Neuronal stem cell (in vitro differentiated cells): ENCODE data around the gene STRN4.
"Not testable (repeated sequence)": the region's sequence is repeated elsewhere in the genome, so short reads cannot be mapped to it uniquely, and the experiment has no call there.

Source experiments
- DNase-seq: peaks from one replicate; pipeline ENCODE4 v3.0.0-alpha.2; 2013; ENCODE audit warnings: low spot score
- H2AFZ ChIP-seq: one replicate; pipeline ENCODE4 v1.6.1; 2013; ENCODE audit warnings: mild to moderate bottlenecking, low read length, inconsistent platforms
- H2AK5ac ChIP-seq: 2 replicates; pipeline ENCODE4 v1.6.1; 2013; ENCODE audit warnings: low read depth, mild to moderate bottlenecking, inconsistent platforms, low read length, moderate library complexity, mixed read lengths
- H2BK120ac ChIP-seq: 2 replicates; pipeline ENCODE4 v1.6.1; 2013; ENCODE audit warnings: low read depth, mild to moderate bottlenecking, inconsistent platforms, low read length, moderate library complexity, mixed read lengths
- H2BK12ac ChIP-seq: one replicate; pipeline ENCODE4 v1.6.1; 2013; ENCODE audit warnings: low read length, inconsistent platforms
- H2BK15ac ChIP-seq: 2 replicates; pipeline ENCODE4 v1.6.1; 2013; ENCODE audit warnings: mild to moderate bottlenecking, low read length, inconsistent platforms, mixed read lengths
- H2BK5ac ChIP-seq: one replicate; pipeline ENCODE4 v1.6.1; 2013; ENCODE audit warnings: inconsistent platforms, mild to moderate bottlenecking, low read length, moderate library complexity
- H3K14ac ChIP-seq: one replicate; pipeline ENCODE4 v1.6.1; 2013; ENCODE audit warnings: low read length, inconsistent platforms
- H3K18ac ChIP-seq: 2 replicates; pipeline ENCODE4 v1.6.1; 2013; ENCODE audit warnings: low read length, inconsistent platforms
- H3K23ac ChIP-seq: 2 replicates; pipeline ENCODE4 v1.6.1; 2013; ENCODE audit warnings: low read depth, mild to moderate bottlenecking, mixed read lengths, low read length, inconsistent platforms; ENCODE audit not compliant: poor library complexity
- H3K27ac ChIP-seq: replicated peaks from 3 replicates; pipeline ENCODE4 v1.5.1; 2013; ENCODE audit warnings: low read length, inconsistent platforms
- H3K27me3 ChIP-seq, 3 experiments: 2 replicates each; pipeline ENCODE4 v1.6.1; 2013; ENCODE audit warnings: low read length in 3 of 3, mild to moderate bottlenecking in 2 of 3, inconsistent platforms in 1 of 3, low read depth in 1 of 3, mixed read lengths in 1 of 3, moderate library complexity in 1 of 3; ENCODE audit not compliant: control insufficient read depth in 3 of 3, insufficient read depth in 3 of 3
- H3K36me3 ChIP-seq, 2 donors: replicated peaks in 1 of 2; 2 replicates each; pipeline ENCODE4 v1.6.1; 2013; ENCODE audit warnings: low read length in 2 of 2; ENCODE audit not compliant: control insufficient read depth in 2 of 2, insufficient read depth in 2 of 2
- H3K4ac ChIP-seq: 2 replicates; pipeline ENCODE4 v1.6.1; 2013; ENCODE audit warnings: inconsistent platforms, mild to moderate bottlenecking, low read length, moderate library complexity
- H3K4me1 ChIP-seq, 2 donors: 1 replicate in 1 of 2; 2 replicates in 1 of 2; pipeline ENCODE4 v1.6.1; 2013; ENCODE audit warnings: low read length in 2 of 2, low read depth in 1 of 2; ENCODE audit not compliant: control insufficient read depth in 2 of 2, insufficient read depth in 1 of 2
- H3K4me2 ChIP-seq: one replicate; pipeline ENCODE4 v1.6.1; 2013; ENCODE audit warnings: mild to moderate bottlenecking, low read length, inconsistent platforms; ENCODE audit not compliant: insufficient read depth, poor library complexity, severe bottlenecking
- H3K4me3 ChIP-seq, 2 donors: 2 replicates each; pipeline ENCODE4 v1.5.1; 2013; ENCODE audit warnings: low read length in 2 of 2, mild to moderate bottlenecking in 2 of 2, inconsistent platforms in 1 of 2, moderate library complexity in 1 of 2
- H3K79me1 ChIP-seq: one replicate; pipeline ENCODE4 v1.6.1; 2013; ENCODE audit warnings: low read depth, mild to moderate bottlenecking, inconsistent platforms, low read length, moderate library complexity
- H3K9ac ChIP-seq: one replicate; pipeline ENCODE4 v1.6.1; 2013; ENCODE audit warnings: mild to moderate bottlenecking, low read depth, low read length, inconsistent platforms; ENCODE audit not compliant: poor library complexity
- H3K9me3 ChIP-seq, 2 donors: replicated peaks in 1 of 2; 2 replicates each; pipeline versions ENCODE3 to v1.6.1; 2013; ENCODE audit warnings: low read length in 2 of 2, mild to moderate bottlenecking in 2 of 2, inconsistent platforms in 1 of 2, low read depth in 1 of 2, mixed read lengths in 1 of 2, moderate library complexity in 1 of 2; ENCODE audit not compliant: control insufficient read depth in 2 of 2, insufficient read depth in 1 of 2
- H4K8ac ChIP-seq: one replicate; pipeline ENCODE4 v1.6.1; 2013; ENCODE audit warnings: low read depth, mild to moderate bottlenecking, inconsistent platforms, low read length, moderate library complexity
- H4K91ac ChIP-seq: one replicate; pipeline ENCODE4 v1.6.1; 2013; ENCODE audit warnings: low read length, low read depth, mild to moderate bottlenecking, inconsistent platforms; ENCODE audit not compliant: poor library complexity
- WGBS, 2 donors: extraction: QIAGEN DNeasy Blood & Tissue Kit; methylation state at CpG; one replicate each; pipeline ENCODE4 v1.1.7; 2013; ENCODE audit warnings: missing lambda C conversion rate in 2 of 2, mixed read lengths in 1 of 2; ENCODE audit not compliant: insufficient read length in 2 of 2, insufficient replicate concordance in 1 of 2; ENCODE audit errors: extremely low coverage in 2 of 2; 5-methylcytosine and 5-hydroxymethylcytosine counted together

The STRN4 gene

GRCh38 chr19:46762245-46762890 lies 16.1 kb upstream of the STRN4 start:
- WGBS, 2 donors: no CpG with 5 or more reads among the region's 6 CpGs
- Histone ChIP-seq H3K9ac (no peak overlapping the region), H2BK12ac (no peak overlapping the region), H3K4me2 (no peak overlapping the region), H3K4me1 (no peaks in the 10 kb centered on the region), H4K91ac (no peak overlapping the region), H3K9me3 (no peaks in the 10 kb centered on the region), H2BK120ac (no peak overlapping the region), H3K36me3 (peaks cover 0 to 12% of the 10 kb centered on the region in 2 donors), H4K8ac (no peak overlapping the region), H2BK15ac (no peak overlapping the region), H3K27ac (no peak overlapping the region), H3K27me3 (no peaks in the 10 kb centered on the region), H3K79me1 (no peaks in the 10 kb centered on the region), H3K23ac (no peak overlapping the region), H2AK5ac (no peak overlapping the region), H3K14ac (no peak overlapping the region), H3K18ac (no peak overlapping the region), H2BK5ac (no peak overlapping the region), H2AFZ (no peak overlapping the region), H3K4me3 (no peak overlapping the region), H3K4ac (no peak overlapping the region)
- no peak for DNase-seq

- H3K18ac ChIP-seq: no peak overlapping the region
- no peak overlapping the region for H2BK12ac ChIP-seq
- no peak overlapping the region for H3K4ac ChIP-seq
- no peak overlapping the region for H4K8ac ChIP-seq
- H3K27me3 ChIP-seq: no peaks in the 10 kb centered on the region
- no peak overlapping the region for H3K23ac ChIP-seq
- H3K9me3 ChIP-seq: no peaks in the 10 kb centered on the region
- H3K36me3 ChIP-seq: peaks cover 3 to 19% of the 10 kb centered on the region in 2 donors
- H3K4me1 ChIP-seq: no peaks in the 10 kb centered on the region
- H3K4me3 ChIP-seq: no peak overlapping the region
- no peak overlapping the region for H3K4me2 ChIP-seq
- no peak for DNase-seq
- H2BK15ac ChIP-seq: no peak overlapping the region
- no peaks in the 10 kb centered on the region for H3K79me1 ChIP-seq
- H2AK5ac ChIP-seq: no peak overlapping the region
- no peak overlapping the region for H4K91ac ChIP-seq
- H3K14ac ChIP-seq: no peak overlapping the region
- H3K27ac ChIP-seq: no peak overlapping the region
- no peak overlapping the region for H2BK120ac ChIP-seq
- no peak overlapping the region for H2BK5ac ChIP-seq
- H2AFZ ChIP-seq: no peak overlapping the region
- no peak overlapping the region for H3K9ac ChIP-seq
- no CpG with 5 or more reads among the region's 5 CpGs for WGBS, 2 donors
Observed at GRCh38 chr19:46761418-46761831, 15.2 kb upstream of the STRN4 start.

- H3K9ac ChIP-seq, H3K27ac ChIP-seq, H3K4ac ChIP-seq, H3K4me2 ChIP-seq, H2BK120ac ChIP-seq, H3K23ac ChIP-seq, H2BK15ac ChIP-seq, H3K4me1 ChIP-seq, H4K91ac ChIP-seq, H2AK5ac ChIP-seq, H2AFZ ChIP-seq, H3K18ac ChIP-seq, H3K9me3 ChIP-seq, H4K8ac ChIP-seq, H3K14ac ChIP-seq, H3K27me3 ChIP-seq, H3K4me3 ChIP-seq, H2BK5ac ChIP-seq, H3K79me1 ChIP-seq, DNase-seq, H2BK12ac ChIP-seq: not testable (repeated sequence)
- H3K36me3 ChIP-seq: peaks cover 6 to 21% of the 10 kb centered on the region in 2 donors
- WGBS, 2 donors: no CpG with 5 or more reads among the region's 4 CpGs
Observed at GRCh38 chr19:46760897-46761296, 14.6 kb upstream of the STRN4 start.

GRCh38 chr19:46760363-46760762 lies 14.1 kb upstream of the STRN4 start:
- Histone ChIP-seq H3K27me3 (no peaks in the 10 kb centered on the region), H3K14ac (no peak overlapping the region), H2BK5ac (no peak overlapping the region), H2BK15ac (no peak overlapping the region), H3K4ac (no peak overlapping the region), H3K18ac (no peak overlapping the region), H4K8ac (no peak overlapping the region), H3K4me2 (no peak overlapping the region), H3K9ac (no peak overlapping the region), H3K9me3 (no peaks in the 10 kb centered on the region), H3K36me3 (peaks cover 6 to 25% of the 10 kb centered on the region in 2 donors), H3K27ac (no peak overlapping the region), H3K4me1 (no peaks in the 10 kb centered on the region), H2AK5ac (no peak overlapping the region), H2BK12ac (no peak overlapping the region), H3K79me1 (no peaks in the 10 kb centered on the region), H3K23ac (no peak overlapping the region), H3K4me3 (no peak overlapping the region), H4K91ac (no peak overlapping the region), H2AFZ (no peak overlapping the region), H2BK120ac (no peak overlapping the region)
- no CpG with 5 or more reads among the region's 5 CpGs for WGBS, 2 donors
- no peak for DNase-seq
